Measurements from ENCODE around the gene CADPS2.

Gene CADPS2

DNA sequence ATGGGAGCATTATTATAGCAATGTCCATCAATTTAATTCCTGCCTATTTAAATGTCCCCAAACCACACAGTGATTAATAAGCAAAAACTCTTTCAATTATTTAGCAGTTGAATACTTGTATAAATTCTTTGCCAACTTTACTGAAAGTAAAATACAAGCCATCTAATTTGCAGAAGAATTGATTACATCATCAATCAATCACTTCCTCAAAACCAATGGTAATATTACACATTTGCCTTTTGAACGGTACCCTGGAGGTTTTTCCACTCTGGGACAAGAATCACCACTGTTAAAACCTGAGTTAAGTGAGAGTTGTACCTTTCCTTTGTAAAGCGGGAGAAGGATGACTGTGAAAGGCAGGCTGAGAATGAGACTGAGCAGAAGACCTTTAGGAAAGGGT is 280.3 kb downstream of the CADPS2 start:
- in situ Hi-C loops (cut with MboI; ENCODE audit: low sequenced_read_pairs, unreplicated experiment): loop anchor here (25.0 kb wide), 1 partner anchor 94 kb away; no protein-coding TSS in a partner anchor
- TF ChIP-seq, protein P1, sequence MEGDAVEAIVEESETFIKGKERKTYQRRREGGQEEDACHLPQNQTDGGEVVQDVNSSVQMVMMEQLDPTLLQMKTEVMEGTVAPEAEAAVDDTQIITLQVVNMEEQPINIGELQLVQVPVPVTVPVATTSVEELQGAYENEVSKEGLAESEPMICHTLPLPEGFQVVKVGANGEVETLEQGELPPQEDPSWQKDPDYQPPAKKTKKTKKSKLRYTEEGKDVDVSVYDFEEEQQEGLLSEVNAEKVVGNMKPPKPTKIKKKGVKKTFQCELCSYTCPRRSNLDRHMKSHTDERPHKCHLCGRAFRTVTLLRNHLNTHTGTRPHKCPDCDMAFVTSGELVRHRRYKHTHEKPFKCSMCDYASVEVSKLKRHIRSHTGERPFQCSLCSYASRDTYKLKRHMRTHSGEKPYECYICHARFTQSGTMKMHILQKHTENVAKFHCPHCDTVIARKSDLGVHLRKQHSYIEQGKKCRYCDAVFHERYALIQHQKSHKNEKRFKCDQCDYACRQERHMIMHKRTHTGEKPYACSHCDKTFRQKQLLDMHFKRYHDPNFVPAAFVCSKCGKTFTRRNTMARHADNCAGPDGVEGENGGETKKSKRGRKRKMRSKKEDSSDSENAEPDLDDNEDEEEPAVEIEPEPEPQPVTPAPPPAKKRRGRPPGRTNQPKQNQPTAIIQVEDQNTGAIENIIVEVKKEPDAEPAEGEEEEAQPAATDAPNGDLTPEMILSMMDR (IDR thresholded peaks at IDR 0.05; ENCODE audit: borderline replicate concordance, control extremely low read depth, extremely low read depth, insufficient read depth, missing control alignments): no peak
- no peak for DNase-seq (ENCODE audit: low spot score)

DNA sequence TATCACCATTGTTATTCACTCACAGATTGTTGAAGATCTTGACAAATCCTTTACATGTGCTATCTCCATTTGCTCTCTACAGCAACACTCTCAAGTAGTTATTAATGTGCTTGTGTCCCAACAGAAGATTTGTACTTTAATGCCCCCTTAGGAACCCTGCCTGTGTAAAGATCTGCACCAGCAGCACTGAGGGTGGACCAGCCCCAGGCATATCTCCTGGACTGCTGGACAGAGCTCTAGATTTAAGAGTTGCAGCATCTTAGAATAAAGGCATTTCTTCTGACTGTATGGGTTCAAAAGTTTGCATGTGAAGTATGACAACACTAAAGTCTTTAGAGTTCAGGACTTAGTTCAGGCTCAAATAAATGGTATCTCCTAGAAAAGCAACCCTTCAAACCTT is 282.0 kb downstream of the CADPS2 start:
- TF ChIP-seq, protein P1 (IDR thresholded peaks at IDR 0.05; ENCODE audit: borderline replicate concordance, control extremely low read depth, extremely low read depth, insufficient read depth, missing control alignments): no peak
- in situ Hi-C loops (cut with MboI; ENCODE audit: low sequenced_read_pairs, unreplicated experiment): loop anchor here (25.0 kb wide), 1 partner anchor 92 kb away; no protein-coding TSS in a partner anchor
- DNase-seq (ENCODE audit: low spot score): no peak

DNA sequence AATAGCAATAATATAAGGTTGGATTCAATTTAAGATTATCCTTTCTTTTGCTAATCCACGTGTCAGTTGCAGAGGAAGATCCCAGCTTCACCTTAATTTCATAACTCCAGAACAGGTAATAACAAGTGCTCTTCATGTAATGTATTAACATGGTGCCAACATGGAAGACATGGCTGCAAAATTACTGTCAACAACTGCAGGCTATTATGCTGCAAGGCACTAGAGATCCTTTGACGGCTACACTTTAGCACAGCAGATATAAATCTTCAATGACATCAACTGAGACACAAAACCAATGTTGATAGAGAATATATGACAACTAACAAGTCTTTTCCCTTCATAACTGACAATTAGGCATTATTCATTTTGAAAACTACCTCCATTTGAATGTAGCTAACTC is 283.5 kb downstream of the CADPS2 start:
- in situ Hi-C loops (cut with MboI; ENCODE audit: low sequenced_read_pairs, unreplicated experiment): loop anchor here (25.0 kb wide), 1 partner anchor 90 kb away; no protein-coding TSS in a partner anchor
- DNase-seq (ENCODE audit: low spot score): no peak
- TF ChIP-seq, protein P1 (IDR thresholded peaks at IDR 0.05; ENCODE audit: borderline replicate concordance, control extremely low read depth, extremely low read depth, insufficient read depth, missing control alignments): no peak

DNA sequence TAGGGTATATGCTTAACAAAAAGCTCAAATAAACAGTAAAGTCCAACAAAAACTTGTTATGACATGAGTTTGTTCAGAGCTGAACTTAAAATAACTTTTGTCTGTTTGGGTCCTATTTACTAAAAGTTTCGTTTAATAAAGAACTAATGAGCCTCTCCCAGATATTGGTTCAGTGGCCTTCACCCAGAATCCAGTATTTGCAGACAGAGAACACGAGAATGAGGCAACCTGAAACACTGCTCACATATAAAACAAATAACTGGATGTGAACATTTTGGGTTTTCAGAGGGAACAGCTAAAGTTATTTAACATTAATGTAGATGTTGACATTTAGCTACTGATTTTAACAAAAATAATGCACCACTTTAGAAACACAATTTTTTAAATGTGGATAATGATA is 285.6 kb downstream of the CADPS2 start:
- no peak for DNase-seq (ENCODE audit: low spot score)
- TF ChIP-seq, protein P1 (IDR thresholded peaks at IDR 0.05; ENCODE audit: borderline replicate concordance, control extremely low read depth, extremely low read depth, insufficient read depth, missing control alignments): no peak
- in situ Hi-C loops (cut with MboI; ENCODE audit: low sequenced_read_pairs, unreplicated experiment): loop anchor here (25.0 kb wide), 1 partner anchor 88 kb away; no protein-coding TSS in a partner anchor

DNA sequence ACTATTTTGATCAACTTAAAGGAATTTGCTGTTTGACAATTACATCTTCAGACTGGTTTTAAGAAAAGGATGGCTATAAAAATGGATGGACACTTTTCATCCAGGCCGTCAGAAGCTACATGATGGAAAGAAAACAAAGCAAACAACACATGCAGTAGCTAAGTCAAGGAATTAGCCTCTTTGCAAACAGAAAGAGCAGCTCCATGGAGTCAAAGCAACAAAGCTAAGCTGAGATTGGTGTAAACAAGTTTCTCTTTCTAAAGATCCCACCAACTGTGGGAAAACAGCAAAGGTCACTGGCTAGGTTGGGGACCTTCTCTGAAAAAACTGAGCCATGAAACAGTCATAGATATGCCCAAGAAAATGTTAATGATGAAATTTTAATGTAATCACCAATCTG is 286.2 kb downstream of the CADPS2 start:
- no peak for DNase-seq (ENCODE audit: low spot score)
- in situ Hi-C loops (cut with MboI; ENCODE audit: low sequenced_read_pairs, unreplicated experiment): loop anchor here (25.0 kb wide), 1 partner anchor 88 kb away; no protein-coding TSS in a partner anchor
- TF ChIP-seq, protein P1 (IDR thresholded peaks at IDR 0.05; ENCODE audit: borderline replicate concordance, control extremely low read depth, extremely low read depth, insufficient read depth, missing control alignments): no peak

DNA sequence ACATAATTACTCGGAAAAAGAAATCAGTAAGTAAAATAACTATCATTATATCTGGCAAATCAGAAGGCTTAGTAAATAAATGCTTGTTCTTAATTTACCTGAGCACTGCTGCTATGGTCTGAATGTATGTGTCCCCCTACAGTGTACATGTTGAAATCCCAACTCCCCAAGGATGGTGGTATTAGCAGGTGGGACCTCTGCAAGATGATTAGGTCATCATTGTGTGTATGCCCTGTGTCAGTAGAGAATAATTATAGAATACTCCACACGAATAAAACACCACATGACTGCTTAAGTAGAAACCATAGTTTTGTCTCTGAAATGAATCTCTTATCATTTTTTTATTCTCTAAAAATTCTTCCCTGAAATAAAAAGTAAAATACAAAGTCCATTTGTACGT is 289.0 kb downstream of the CADPS2 start:
- in situ Hi-C loops (cut with MboI; ENCODE audit: low sequenced_read_pairs, unreplicated experiment): no loop called here
- TF ChIP-seq, protein P1 (IDR thresholded peaks at IDR 0.05; ENCODE audit: borderline replicate concordance, control extremely low read depth, extremely low read depth, insufficient read depth, missing control alignments): no peak
- no peak for DNase-seq (ENCODE audit: low spot score)
